ENCODE data around the gene AGPS.

The AGPS gene

GRCh38 chr2:177535000-177535399, 142.4 kb downstream of the AGPS start:
- no peak for DNase-seq (ENCODE audit: low read depth)
- TF ChIP-seq CTCF (IDR thresholded peaks at IDR 0.05; ENCODE audit: insufficient read depth, low read depth, low read length, missing control alignments): no peak
- H3K4me3 ChIP-seq (ENCODE audit: low read length): no peak overlapping the region

- H3K4me3 ChIP-seq (ENCODE audit: low read length): no peak overlapping the region
- TF ChIP-seq CTCF (IDR thresholded peaks at IDR 0.05; ENCODE audit: insufficient read depth, low read depth, low read length, missing control alignments): no peak
- DNase-seq (ENCODE audit: low read depth): no peak
Observed at GRCh38 chr2:177535958-177536504, 143.5 kb downstream of the AGPS start.

- TF ChIP-seq CTCF (IDR thresholded peaks at IDR 0.05; ENCODE audit: insufficient read depth, low read depth, low read length, missing control alignments): no peak
- no peak overlapping the region for H3K4me3 ChIP-seq (ENCODE audit: low read length)
- no peak for DNase-seq (ENCODE audit: low read depth)
Observed at GRCh38 chr2:177537213-177537612, 144.6 kb downstream of the AGPS start.

GRCh38 chr2:177537636-177538035, 145.1 kb downstream of the AGPS start:
- DNase-seq (ENCODE audit: low read depth): no peak
- no peak for TF ChIP-seq CTCF (IDR thresholded peaks at IDR 0.05; ENCODE audit: insufficient read depth, low read depth, low read length, missing control alignments)
- H3K4me3 ChIP-seq (ENCODE audit: low read length): no peak overlapping the region

GRCh38 chr2:177538323-177538722, 145.8 kb downstream of the AGPS start:
- no peak for TF ChIP-seq CTCF (IDR thresholded peaks at IDR 0.05; ENCODE audit: insufficient read depth, low read depth, low read length, missing control alignments)
- H3K4me3 ChIP-seq (ENCODE audit: low read length): no peak overlapping the region
- no peak for DNase-seq (ENCODE audit: low read depth)

GRCh38 chr2:177540283-177540682, 147.7 kb downstream of the AGPS start:
- no peak for TF ChIP-seq CTCF (IDR thresholded peaks at IDR 0.05; ENCODE audit: insufficient read depth, low read depth, low read length, missing control alignments)
- no peak overlapping the region for H3K4me3 ChIP-seq (ENCODE audit: low read length)
- DNase-seq (ENCODE audit: low read depth): no peak

GRCh38 chr2:177541258-177541991, 148.9 kb downstream of the AGPS start:
- no peak overlapping the region for H3K4me3 ChIP-seq (ENCODE audit: low read length)
- no peak for DNase-seq (ENCODE audit: low read depth)
- no peak for TF ChIP-seq CTCF (IDR thresholded peaks at IDR 0.05; ENCODE audit: insufficient read depth, low read depth, low read length, missing control alignments)
